GM23338 (cell line): Measurements from ENCODE around the gene BAHCC1. TPM values are rescaled to one million over a fixed set of nuclear protein-coding genes. Genes with fewer than 3 reads are reported as not detected.

Experiments used
- ATAC-seq: fragments of 200-7000 bp; cut with Tn5 transposase; 3 replicates; pipeline ENCODE4 v1.9.1; 2020
- DNase-seq: peaks from one replicate; pipeline ENCODE4 v3.0.0-alpha.2; 2015; ENCODE audit warnings: low spot score
- H2AFZ ChIP-seq: fragments of 200-600 bp; sonication (generic); 2 replicates; pipeline ENCODE4 v1.8.0; 2016; ENCODE audit warnings: antibody characterized with exemption, mild to moderate bottlenecking, moderate library complexity
- H3F3A ChIP-seq: fragments of 200-600 bp; sonication (generic); replicated peaks from 2 replicates; pipeline ENCODE4 v1.8.0; 2017; ENCODE audit warnings: antibody characterized with exemption, mixed run types, low read depth
- H3K27ac ChIP-seq: fragments of 200-600 bp; sonication (generic); 2 replicates; pipeline ENCODE4 v1.6.1; 2016; ENCODE audit warnings: low read depth
- H3K27me3 ChIP-seq: fragments of 200-600 bp; sonication (generic); 2 replicates; pipeline ENCODE4 v1.8.0; 2016; ENCODE audit warnings: mild to moderate bottlenecking, mixed run types, moderate library complexity; ENCODE audit not compliant: insufficient read depth
- H3K36me3 ChIP-seq: fragments of 200-600 bp; sonication (generic); 2 replicates; pipeline ENCODE4 v1.8.0; 2016; ENCODE audit warnings: mild to moderate bottlenecking; ENCODE audit not compliant: insufficient read depth
- H3K4me1 ChIP-seq: fragments of 200-600 bp; sonication (generic); 2 replicates; pipeline ENCODE4 v1.8.0; 2016; ENCODE audit warnings: mild to moderate bottlenecking, moderate library complexity; ENCODE audit not compliant: insufficient read depth
- H3K4me2 ChIP-seq: fragments of 200-600 bp; sonication (generic); 2 replicates; pipeline ENCODE4 v1.7.1; 2017; ENCODE audit warnings: mixed run types
- H3K4me3 ChIP-seq: fragments of 200-600 bp; sonication (generic); 2 replicates; pipeline ENCODE4 v1.6.1; 2016; ENCODE audit warnings: mixed run types
- H3K79me2 ChIP-seq: fragments of 200-600 bp; sonication (generic); replicated peaks from 2 replicates; pipeline ENCODE4 v1.8.0; 2017; ENCODE audit warnings: mild to moderate bottlenecking; ENCODE audit not compliant: insufficient read depth
- H3K9me2 ChIP-seq: fragments of 200-600 bp; sonication (generic); 2 replicates; pipeline ENCODE4 v1.8.0; 2017; ENCODE audit not compliant: insufficient read depth
- H4K20me1 ChIP-seq: fragments of 200-600 bp; sonication (generic); replicated peaks from 2 replicates; pipeline ENCODE4 v1.8.0; 2017; ENCODE audit warnings: mild to moderate bottlenecking; ENCODE audit not compliant: insufficient read depth
- H3K27ac Mint-ChIP-seq: 2 replicates; pipeline ENCODE4 v1.8.0; 2020; ENCODE audit warnings: inconsistent platforms, mild to moderate bottlenecking, moderate library complexity, mixed read lengths
- H3K27me3 Mint-ChIP-seq: 3 replicates; pipeline ENCODE4 v1.8.0; 2022; ENCODE audit warnings: low read depth, mild to moderate bottlenecking, moderate library complexity, mixed read lengths, inconsistent platforms; ENCODE audit not compliant: insufficient read depth, poor library complexity
- H3K36me3 Mint-ChIP-seq: 3 replicates; pipeline ENCODE4 v1.8.0; 2021; ENCODE audit warnings: low read depth, mild to moderate bottlenecking, inconsistent platforms, moderate library complexity, mixed read lengths
- H3K4me1 Mint-ChIP-seq: 3 replicates; pipeline ENCODE4 v1.8.0; 2020; ENCODE audit warnings: mild to moderate bottlenecking, inconsistent platforms, mixed read lengths
- H3K4me3 Mint-ChIP-seq: 3 replicates; pipeline ENCODE4 v1.8.0; 2021; ENCODE audit warnings: moderate library complexity, mild to moderate bottlenecking, inconsistent platforms, mixed read lengths
- H3K9me3 Mint-ChIP-seq: 3 replicates; pipeline ENCODE4 v1.8.0; 2020; ENCODE audit warnings: moderate library complexity, mild to moderate bottlenecking, inconsistent platforms, mixed read lengths
- CREB1 ChIP-seq: fragments of 250-450 bp; sonication (Bioruptor Pico); IDR thresholded peaks from 2 replicates; pipeline ENCODE4 v1.5.0; 2020; ENCODE audit warnings: low read depth, mild to moderate bottlenecking, moderate library complexity
- EZH2phosphoT487 ChIP-seq: fragments of 200-600 bp; sonication (generic); IDR thresholded peaks from one replicate; pipeline ENCODE4 v1.8.1; 2018; ENCODE audit warnings: antibody characterized with exemption; ENCODE audit not compliant: unreplicated experiment
- JUNB ChIP-seq: IDR thresholded peaks from one replicate; pipeline ENCODE4 v1.6.1; 2016; ENCODE audit warnings: antibody characterized with exemption; ENCODE audit not compliant: unreplicated experiment
- NANOG ChIP-seq: IDR thresholded peaks from 2 replicates; pipeline ENCODE4 v1.6.1; 2016; ENCODE audit warnings: antibody characterized with exemption, borderline replicate concordance
- REST ChIP-seq: IDR thresholded peaks from one replicate; pipeline ENCODE4 v1.6.1; 2018; ENCODE audit warnings: antibody characterized with exemption; ENCODE audit not compliant: unreplicated experiment
- STAT1 ChIP-seq: IDR thresholded peaks from one replicate; pipeline ENCODE4 v1.6.1; 2016; ENCODE audit warnings: antibody characterized with exemption; ENCODE audit not compliant: unreplicated experiment
- polyA plus RNA-seq: library from polyadenylated mRNA; unstranded; fragments of >200 nt; fragmentation: Nextera tagmentation; extraction: Ambion mirVana; gene quantifications from 2 replicates; pipeline ENCODE4 v1.2.1, GENCODE V29; 2016
- total RNA-seq: library from RNA; depleted of rRNA; stranded (reverse); fragments of >200 nt; shearing (Covaris generic); gene quantifications from 2 replicates; pipeline ENCODE4 v1.2.3, GENCODE V29; 2014
- TF ChIP-seq, protein P1 (sequence below): fragments of 250-450 bp; sonication (Bioruptor Pico); IDR thresholded peaks from 2 replicates; pipeline ENCODE4 v1.5.0; 2020; ENCODE audit warnings: mild to moderate bottlenecking, moderate library complexity

The BAHCC1 gene
- total and polyA plus RNA-seq, 2 experiments from 2014 or later: 0.24 to 1.1 TPM

DNA sequence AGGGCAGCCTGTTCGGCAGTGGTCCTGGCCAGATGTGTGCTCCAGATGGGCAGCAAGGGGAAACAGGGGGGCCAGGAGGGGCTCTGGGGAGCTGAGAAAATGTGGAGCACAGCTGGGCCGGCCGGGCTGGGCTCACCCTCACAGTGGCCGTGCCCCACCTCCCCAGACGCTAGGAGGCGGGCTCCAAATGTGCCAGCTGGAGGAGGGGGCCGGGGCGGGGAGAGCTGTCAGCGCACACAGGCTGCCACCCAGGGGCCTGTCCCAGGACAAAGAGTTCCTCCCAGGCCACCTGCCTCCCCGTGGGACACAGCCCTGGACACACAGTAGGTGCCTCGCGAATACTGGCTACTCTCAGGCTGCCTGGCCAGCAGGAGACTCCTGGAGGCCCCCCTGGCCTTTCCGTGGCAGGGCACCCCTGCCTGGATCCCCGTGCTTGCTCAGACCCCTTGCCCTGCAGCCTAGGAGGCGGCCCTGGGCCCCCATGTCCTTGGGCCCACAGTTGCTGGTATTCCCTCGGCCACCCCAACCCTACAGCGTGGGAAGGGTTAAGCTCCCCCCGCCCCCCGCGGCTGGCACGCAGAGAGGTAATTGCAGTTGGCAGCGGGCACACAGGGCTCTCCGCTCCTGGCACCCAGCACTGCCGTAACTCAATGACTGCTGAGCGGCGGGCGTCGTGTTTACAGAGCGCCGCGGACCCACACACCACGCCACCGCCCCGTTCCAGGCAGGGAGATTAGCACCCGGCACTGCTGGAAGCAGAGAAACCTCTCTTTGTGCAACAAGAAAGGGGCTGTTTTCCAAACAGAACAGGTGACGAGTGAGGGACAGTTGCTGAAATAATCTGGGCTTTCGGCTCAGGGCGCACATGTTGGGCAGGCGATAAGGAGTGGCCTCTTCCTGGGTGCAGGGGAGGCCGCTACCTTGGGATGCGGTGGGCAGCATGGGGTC is 32.2 kb downstream of the BAHCC1 start:
- Histone ChIP-seq H3K4me1 (no peaks in the 10 kb centered on the region), H3K4me3 (no peak overlapping the region), H4K20me1 (no peaks in the 10 kb centered on the region), H3K27me3 (no peaks in the 10 kb centered on the region), H3F3A (no peaks in the 10 kb centered on the region), H3K36me3 (no peaks in the 10 kb centered on the region), H3K27ac (no peak overlapping the region), H3K9me2 (no peaks in the 10 kb centered on the region), H3K79me2 (no peaks in the 10 kb centered on the region), H2AFZ (no peak overlapping the region), H3K4me2 (no peak overlapping the region)
- ATAC-seq: no peak
- Mint-ChIP-seq H3K4me1 (no peaks in the 10 kb centered on the region), H3K9me3 (no peaks in the 10 kb centered on the region), H3K4me3 (no peak overlapping the region), H3K27me3 (no peaks in the 10 kb centered on the region), H3K36me3 (no peaks in the 10 kb centered on the region), H3K27ac (no peak overlapping the region)
- DNase-seq: no peak
- TF ChIP-seq REST (no peak), CREB1 (CRISPR knock-in tag) (no peak), JUNB (no peak), STAT1 (no peak), EZH2phosphoT487 (no peak), NANOG (no peak)
- TF ChIP-seq, protein P1, sequence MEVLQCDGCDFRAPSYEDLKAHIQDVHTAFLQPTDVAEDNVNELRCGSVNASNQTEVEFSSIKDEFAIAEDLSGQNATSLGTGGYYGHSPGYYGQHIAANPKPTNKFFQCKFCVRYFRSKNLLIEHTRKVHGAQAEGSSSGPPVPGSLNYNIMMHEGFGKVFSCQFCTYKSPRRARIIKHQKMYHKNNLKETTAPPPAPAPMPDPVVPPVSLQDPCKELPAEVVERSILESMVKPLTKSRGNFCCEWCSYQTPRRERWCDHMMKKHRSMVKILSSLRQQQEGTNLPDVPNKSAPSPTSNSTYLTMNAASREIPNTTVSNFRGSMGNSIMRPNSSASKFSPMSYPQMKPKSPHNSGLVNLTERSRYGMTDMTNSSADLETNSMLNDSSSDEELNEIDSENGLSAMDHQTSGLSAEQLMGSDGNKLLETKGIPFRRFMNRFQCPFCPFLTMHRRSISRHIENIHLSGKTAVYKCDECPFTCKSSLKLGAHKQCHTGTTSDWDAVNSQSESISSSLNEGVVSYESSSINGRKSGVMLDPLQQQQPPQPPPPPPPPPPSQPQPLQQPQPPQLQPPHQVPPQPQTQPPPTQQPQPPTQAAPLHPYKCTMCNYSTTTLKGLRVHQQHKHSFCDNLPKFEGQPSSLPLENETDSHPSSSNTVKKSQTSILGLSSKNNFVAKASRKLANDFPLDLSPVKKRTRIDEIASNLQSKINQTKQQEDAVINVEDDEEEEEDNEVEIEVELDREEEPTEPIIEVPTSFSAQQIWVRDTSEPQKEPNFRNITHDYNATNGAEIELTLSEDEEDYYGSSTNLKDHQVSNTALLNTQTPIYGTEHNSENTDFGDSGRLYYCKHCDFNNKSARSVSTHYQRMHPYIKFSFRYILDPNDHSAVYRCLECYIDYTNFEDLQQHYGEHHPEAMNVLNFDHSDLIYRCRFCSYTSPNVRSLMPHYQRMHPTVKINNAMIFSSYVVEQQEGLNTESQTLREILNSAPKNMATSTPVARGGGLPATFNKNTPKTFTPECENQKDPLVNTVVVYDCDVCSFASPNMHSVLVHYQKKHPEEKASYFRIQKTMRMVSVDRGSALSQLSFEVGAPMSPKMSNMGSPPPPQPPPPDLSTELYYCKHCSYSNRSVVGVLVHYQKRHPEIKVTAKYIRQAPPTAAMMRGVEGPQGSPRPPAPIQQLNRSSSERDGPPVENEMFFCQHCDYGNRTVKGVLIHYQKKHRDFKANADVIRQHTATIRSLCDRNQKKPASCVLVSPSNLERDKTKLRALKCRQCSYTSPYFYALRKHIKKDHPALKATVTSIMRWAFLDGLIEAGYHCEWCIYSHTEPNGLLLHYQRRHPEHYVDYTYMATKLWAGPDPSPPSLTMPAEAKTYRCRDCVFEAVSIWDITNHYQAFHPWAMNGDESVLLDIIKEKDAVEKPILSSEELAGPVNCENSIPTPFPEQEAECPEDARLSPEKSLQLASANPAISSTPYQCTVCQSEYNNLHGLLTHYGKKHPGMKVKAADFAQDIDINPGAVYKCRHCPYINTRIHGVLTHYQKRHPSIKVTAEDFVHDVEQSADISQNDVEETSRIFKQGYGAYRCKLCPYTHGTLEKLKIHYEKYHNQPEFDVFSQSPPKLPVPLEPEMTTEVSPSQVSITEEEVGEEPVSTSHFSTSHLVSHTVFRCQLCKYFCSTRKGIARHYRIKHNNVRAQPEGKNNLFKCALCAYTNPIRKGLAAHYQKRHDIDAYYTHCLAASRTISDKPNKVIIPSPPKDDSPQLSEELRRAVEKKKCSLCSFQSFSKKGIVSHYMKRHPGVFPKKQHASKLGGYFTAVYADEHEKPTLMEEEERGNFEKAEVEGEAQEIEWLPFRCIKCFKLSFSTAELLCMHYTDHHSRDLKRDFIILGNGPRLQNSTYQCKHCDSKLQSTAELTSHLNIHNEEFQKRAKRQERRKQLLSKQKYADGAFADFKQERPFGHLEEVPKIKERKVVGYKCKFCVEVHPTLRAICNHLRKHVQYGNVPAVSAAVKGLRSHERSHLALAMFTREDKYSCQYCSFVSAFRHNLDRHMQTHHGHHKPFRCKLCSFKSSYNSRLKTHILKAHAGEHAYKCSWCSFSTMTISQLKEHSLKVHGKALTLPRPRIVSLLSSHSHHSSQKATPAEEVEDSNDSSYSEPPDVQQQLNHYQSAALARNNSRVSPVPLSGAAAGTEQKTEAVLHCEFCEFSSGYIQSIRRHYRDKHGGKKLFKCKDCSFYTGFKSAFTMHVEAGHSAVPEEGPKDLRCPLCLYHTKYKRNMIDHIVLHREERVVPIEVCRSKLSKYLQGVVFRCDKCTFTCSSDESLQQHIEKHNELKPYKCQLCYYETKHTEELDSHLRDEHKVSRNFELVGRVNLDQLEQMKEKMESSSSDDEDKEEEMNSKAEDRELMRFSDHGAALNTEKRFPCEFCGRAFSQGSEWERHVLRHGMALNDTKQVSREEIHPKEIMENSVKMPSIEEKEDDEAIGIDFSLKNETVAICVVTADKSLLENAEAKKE (CRISPR knock-in tag): no peak
